GM23338 (cell line): Measurements from ENCODE around the gene DNAH17. TPM values are rescaled to one million over a fixed set of nuclear protein-coding genes. Genes with fewer than 3 reads are reported as not detected.

Source experiments
- ATAC-seq: fragments of 200-7000 bp; cut with Tn5 transposase; 3 replicates; pipeline ENCODE4 v1.9.1; 2020
- DNase-seq: peaks from one replicate; pipeline ENCODE4 v3.0.0-alpha.2; 2015; ENCODE audit warnings: low spot score
- H2AFZ ChIP-seq: fragments of 200-600 bp; sonication (generic); 2 replicates; pipeline ENCODE4 v1.8.0; 2016; ENCODE audit warnings: antibody characterized with exemption, mild to moderate bottlenecking, moderate library complexity
- H3F3A ChIP-seq: fragments of 200-600 bp; sonication (generic); replicated peaks from 2 replicates; pipeline ENCODE4 v1.8.0; 2017; ENCODE audit warnings: antibody characterized with exemption, mixed run types, low read depth
- H3K27ac ChIP-seq: fragments of 200-600 bp; sonication (generic); 2 replicates; pipeline ENCODE4 v1.6.1; 2016; ENCODE audit warnings: low read depth
- H3K27me3 ChIP-seq: fragments of 200-600 bp; sonication (generic); 2 replicates; pipeline ENCODE4 v1.8.0; 2016; ENCODE audit warnings: mild to moderate bottlenecking, mixed run types, moderate library complexity; ENCODE audit not compliant: insufficient read depth
- H3K36me3 ChIP-seq: fragments of 200-600 bp; sonication (generic); 2 replicates; pipeline ENCODE4 v1.8.0; 2016; ENCODE audit warnings: mild to moderate bottlenecking; ENCODE audit not compliant: insufficient read depth
- H3K4me1 ChIP-seq: fragments of 200-600 bp; sonication (generic); 2 replicates; pipeline ENCODE4 v1.8.0; 2016; ENCODE audit warnings: mild to moderate bottlenecking, moderate library complexity; ENCODE audit not compliant: insufficient read depth
- H3K4me2 ChIP-seq: fragments of 200-600 bp; sonication (generic); 2 replicates; pipeline ENCODE4 v1.7.1; 2017; ENCODE audit warnings: mixed run types
- H3K4me3 ChIP-seq: fragments of 200-600 bp; sonication (generic); 2 replicates; pipeline ENCODE4 v1.6.1; 2016; ENCODE audit warnings: mixed run types
- H3K79me2 ChIP-seq: fragments of 200-600 bp; sonication (generic); replicated peaks from 2 replicates; pipeline ENCODE4 v1.8.0; 2017; ENCODE audit warnings: mild to moderate bottlenecking; ENCODE audit not compliant: insufficient read depth
- H3K9me2 ChIP-seq: fragments of 200-600 bp; sonication (generic); 2 replicates; pipeline ENCODE4 v1.8.0; 2017; ENCODE audit not compliant: insufficient read depth
- H4K20me1 ChIP-seq: fragments of 200-600 bp; sonication (generic); replicated peaks from 2 replicates; pipeline ENCODE4 v1.8.0; 2017; ENCODE audit warnings: mild to moderate bottlenecking; ENCODE audit not compliant: insufficient read depth
- H3K27ac Mint-ChIP-seq: 2 replicates; pipeline ENCODE4 v1.8.0; 2020; ENCODE audit warnings: inconsistent platforms, mild to moderate bottlenecking, moderate library complexity, mixed read lengths
- H3K27me3 Mint-ChIP-seq: 3 replicates; pipeline ENCODE4 v1.8.0; 2022; ENCODE audit warnings: low read depth, mild to moderate bottlenecking, moderate library complexity, mixed read lengths, inconsistent platforms; ENCODE audit not compliant: insufficient read depth, poor library complexity
- H3K36me3 Mint-ChIP-seq: 3 replicates; pipeline ENCODE4 v1.8.0; 2021; ENCODE audit warnings: low read depth, mild to moderate bottlenecking, inconsistent platforms, moderate library complexity, mixed read lengths
- H3K4me1 Mint-ChIP-seq: 3 replicates; pipeline ENCODE4 v1.8.0; 2020; ENCODE audit warnings: mild to moderate bottlenecking, inconsistent platforms, mixed read lengths
- H3K4me3 Mint-ChIP-seq: 3 replicates; pipeline ENCODE4 v1.8.0; 2021; ENCODE audit warnings: moderate library complexity, mild to moderate bottlenecking, inconsistent platforms, mixed read lengths
- H3K9me3 Mint-ChIP-seq: 3 replicates; pipeline ENCODE4 v1.8.0; 2020; ENCODE audit warnings: moderate library complexity, mild to moderate bottlenecking, inconsistent platforms, mixed read lengths
- CREB1 ChIP-seq: fragments of 250-450 bp; sonication (Bioruptor Pico); IDR thresholded peaks from 2 replicates; pipeline ENCODE4 v1.5.0; 2020; ENCODE audit warnings: low read depth, mild to moderate bottlenecking, moderate library complexity
- CTCF ChIP-seq, 2 experiments: fragments of 200-600 bp in 1 of 2; sonication (generic) in 1 of 2; conservative IDR thresholded peaks; 2 replicates each; pipeline versions ENCODE4 v1.5.1 to v1.6.1; 2016 to 2017; ENCODE audit warnings: antibody characterized with exemption in 2 of 2, low read depth in 2 of 2, mild to moderate bottlenecking in 2 of 2, moderate library complexity in 1 of 2
- ETS1 ChIP-seq: IDR thresholded peaks from 2 replicates; pipeline ENCODE4 v1.6.1; 2016; ENCODE audit warnings: antibody characterized with exemption
- EZH2 ChIP-seq: fragments of 200-600 bp; sonication (generic); IDR thresholded peaks from one replicate; pipeline ENCODE4 v1.8.0; 2017; ENCODE audit warnings: antibody characterized with exemption, mild to moderate bottlenecking, low read depth; ENCODE audit not compliant: unreplicated experiment
- NANOG ChIP-seq: IDR thresholded peaks from 2 replicates; pipeline ENCODE4 v1.6.1; 2016; ENCODE audit warnings: antibody characterized with exemption, borderline replicate concordance
- STAT1 ChIP-seq: IDR thresholded peaks from one replicate; pipeline ENCODE4 v1.6.1; 2016; ENCODE audit warnings: antibody characterized with exemption; ENCODE audit not compliant: unreplicated experiment
- ZNF331 ChIP-seq: fragments of 250-450 bp; sonication (Bioruptor Pico); IDR thresholded peaks from 2 replicates; pipeline ENCODE4 v1.5.0; 2020; ENCODE audit warnings: low read depth, mild to moderate bottlenecking, moderate library complexity
- polyA plus RNA-seq: library from polyadenylated mRNA; unstranded; fragments of >200 nt; fragmentation: Nextera tagmentation; extraction: Ambion mirVana; gene quantifications from 2 replicates; pipeline ENCODE4 v1.2.1, GENCODE V29; 2016
- total RNA-seq: library from RNA; depleted of rRNA; stranded (reverse); fragments of >200 nt; shearing (Covaris generic); gene quantifications from 2 replicates; pipeline ENCODE4 v1.2.3, GENCODE V29; 2014
- TF ChIP-seq, protein P1 (sequence below): IDR thresholded peaks from one replicate; pipeline ENCODE4 v1.6.1; 2018; ENCODE audit warnings: antibody characterized with exemption; ENCODE audit not compliant: unreplicated experiment

The DNAH17 gene
- total and polyA plus RNA-seq, 2 experiments from 2014 or later, result 0.59 to 2.0 TPM

GRCh38 chr17:78560731-78561130, 16.5 kb downstream of the DNAH17 start (continued):
- TF ChIP-seq CTCF (conservative IDR thresholded peaks at IDR 0.05; ENCODE audit: low read depth in 2 of 2) (no peak), NANOG (no peak)

DNA sequence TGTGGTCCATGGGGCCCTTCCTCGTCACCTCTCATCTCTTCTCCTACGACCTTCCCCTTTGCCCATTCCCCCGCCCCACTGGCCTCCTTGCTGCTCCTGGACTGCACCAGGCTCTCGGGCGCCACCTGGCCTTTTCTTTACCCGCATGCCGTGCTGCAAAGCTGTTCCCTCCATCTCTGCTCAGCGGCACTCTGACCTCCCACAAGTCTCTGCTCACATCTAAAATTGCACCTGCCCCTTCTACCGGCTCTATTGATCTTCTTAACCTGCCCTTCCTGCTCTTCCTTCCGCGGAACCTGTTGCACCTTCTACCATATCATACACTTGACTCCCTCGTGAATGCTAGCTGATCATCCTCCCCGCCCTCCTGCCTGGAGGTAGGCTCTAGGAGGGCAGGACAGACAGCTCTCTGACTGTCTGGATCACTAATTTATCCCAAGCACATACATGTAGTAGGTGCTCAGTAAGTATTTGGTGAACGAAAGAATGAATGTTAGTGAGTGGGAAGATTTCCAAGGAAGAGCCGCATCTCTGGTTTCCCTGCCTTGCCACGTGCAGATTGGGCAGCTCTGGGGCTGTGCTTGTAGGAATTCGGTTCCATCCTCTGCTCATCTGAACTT, 17.3 kb downstream of the DNAH17 start:
- Mint-ChIP-seq H3K9me3 (no peaks in the 10 kb centered on the region), H3K36me3 (no peaks in the 10 kb centered on the region), H3K4me1 (no peaks in the 10 kb centered on the region), H3K4me3 (no peak overlapping the region), H3K27me3 (peaks cover 4% of the 10 kb centered on the region), H3K27ac (no peak overlapping the region)
- H3K27me3 ChIP-seq, result no peaks in the 10 kb centered on the region
- peak; percentile 43 to 66 for TF ChIP-seq CTCF (conservative IDR thresholded peaks at IDR 0.05; ENCODE audit: low read depth in 2 of 2)
- TF ChIP-seq, protein P1, sequence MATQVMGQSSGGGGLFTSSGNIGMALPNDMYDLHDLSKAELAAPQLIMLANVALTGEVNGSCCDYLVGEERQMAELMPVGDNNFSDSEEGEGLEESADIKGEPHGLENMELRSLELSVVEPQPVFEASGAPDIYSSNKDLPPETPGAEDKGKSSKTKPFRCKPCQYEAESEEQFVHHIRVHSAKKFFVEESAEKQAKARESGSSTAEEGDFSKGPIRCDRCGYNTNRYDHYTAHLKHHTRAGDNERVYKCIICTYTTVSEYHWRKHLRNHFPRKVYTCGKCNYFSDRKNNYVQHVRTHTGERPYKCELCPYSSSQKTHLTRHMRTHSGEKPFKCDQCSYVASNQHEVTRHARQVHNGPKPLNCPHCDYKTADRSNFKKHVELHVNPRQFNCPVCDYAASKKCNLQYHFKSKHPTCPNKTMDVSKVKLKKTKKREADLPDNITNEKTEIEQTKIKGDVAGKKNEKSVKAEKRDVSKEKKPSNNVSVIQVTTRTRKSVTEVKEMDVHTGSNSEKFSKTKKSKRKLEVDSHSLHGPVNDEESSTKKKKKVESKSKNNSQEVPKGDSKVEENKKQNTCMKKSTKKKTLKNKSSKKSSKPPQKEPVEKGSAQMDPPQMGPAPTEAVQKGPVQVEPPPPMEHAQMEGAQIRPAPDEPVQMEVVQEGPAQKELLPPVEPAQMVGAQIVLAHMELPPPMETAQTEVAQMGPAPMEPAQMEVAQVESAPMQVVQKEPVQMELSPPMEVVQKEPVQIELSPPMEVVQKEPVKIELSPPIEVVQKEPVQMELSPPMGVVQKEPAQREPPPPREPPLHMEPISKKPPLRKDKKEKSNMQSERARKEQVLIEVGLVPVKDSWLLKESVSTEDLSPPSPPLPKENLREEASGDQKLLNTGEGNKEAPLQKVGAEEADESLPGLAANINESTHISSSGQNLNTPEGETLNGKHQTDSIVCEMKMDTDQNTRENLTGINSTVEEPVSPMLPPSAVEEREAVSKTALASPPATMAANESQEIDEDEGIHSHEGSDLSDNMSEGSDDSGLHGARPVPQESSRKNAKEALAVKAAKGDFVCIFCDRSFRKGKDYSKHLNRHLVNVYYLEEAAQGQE, result no peak
- peak; percentile 94 for ATAC-seq
- H3K79me2 ChIP-seq, result no peaks in the 10 kb centered on the region
- no peaks in the 10 kb centered on the region for H3K36me3 ChIP-seq
- no peaks in the 10 kb centered on the region for H3F3A ChIP-seq
- no peak overlapping the region for H3K4me2 ChIP-seq
- no peaks in the 10 kb centered on the region for H4K20me1 ChIP-seq
- H3K4me1 ChIP-seq, result no peaks in the 10 kb centered on the region
- H3K9me2 ChIP-seq, result peaks cover 9% of the 10 kb centered on the region
- H3K4me3 ChIP-seq, result no peak overlapping the region
- H3K27ac ChIP-seq, result no peak overlapping the region
- peak overlapping the region; percentile 70 for H2AFZ ChIP-seq
- peak; percentile 70 for DNase-seq

GRCh38 chr17:78558989-78559388, 18.2 kb downstream of the DNAH17 start:
- Mint-ChIP-seq H3K9me3 (no peaks in the 10 kb centered on the region), H3K4me3 (no peak overlapping the region), H3K36me3 (no peaks in the 10 kb centered on the region), H3K27me3 (no peaks in the 10 kb centered on the region), H3K27ac (no peak overlapping the region), H3K4me1 (no peaks in the 10 kb centered on the region)
- no peaks in the 10 kb centered on the region for H3K4me1 ChIP-seq
- DNase-seq (no peak), ATAC-seq (no peak)
- H3F3A ChIP-seq, result no peaks in the 10 kb centered on the region
- no peaks in the 10 kb centered on the region for H3K79me2 ChIP-seq
- no peak overlapping the region for H2AFZ ChIP-seq
- H3K9me2 ChIP-seq, result peaks cover 9% of the 10 kb centered on the region
- H4K20me1 ChIP-seq, result no peaks in the 10 kb centered on the region
- H3K27ac ChIP-seq, result no peak overlapping the region
- H3K4me2 ChIP-seq, result no peak overlapping the region
- H3K4me3 ChIP-seq, result no peak overlapping the region
- no peaks in the 10 kb centered on the region for H3K27me3 ChIP-seq
- no peaks in the 10 kb centered on the region for H3K36me3 ChIP-seq
- no peak for TF ChIP-seq STAT1
- no peak for TF ChIP-seq ETS1
- TF ChIP-seq EZH2, result no peak
- TF ChIP-seq NANOG, result no peak
- no peak for TF ChIP-seq ZNF331 (CRISPR knock-in tag)
- TF ChIP-seq CREB1 (CRISPR knock-in tag), result no peak
